GM12874 (cell line): Measurements from ENCODE around the gene RBM26.

Experiments
- TF ChIP-seq, protein P1 (sequence below): IDR thresholded peaks from 2 replicates; pipeline ENCODE4 v1.5.1; 2011; ENCODE audit warnings: low read depth, mild to moderate bottlenecking, control low read depth, low read length, moderate library complexity; ENCODE audit not compliant: insufficient read depth

The RBM26 gene

DNA sequence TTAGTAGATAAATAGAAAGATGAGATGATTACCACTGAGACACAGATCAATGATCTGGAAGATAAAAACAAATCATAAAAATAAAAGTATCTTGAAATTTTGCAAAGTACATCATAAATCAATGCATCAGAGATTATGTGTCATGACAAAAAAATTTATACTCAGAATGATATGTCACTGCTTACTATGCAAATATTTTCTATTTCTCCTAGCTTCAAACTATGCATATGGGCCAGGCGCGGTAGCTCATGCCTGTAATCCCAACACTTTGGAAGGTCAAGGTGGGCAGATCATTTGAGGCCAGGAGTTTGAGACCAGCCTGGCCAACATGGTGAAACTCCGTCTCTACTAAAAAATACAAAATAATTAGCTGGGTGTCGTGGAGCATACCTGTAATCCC lies 17.3 kb upstream of the RBM26 start:
- TF ChIP-seq, protein P1, sequence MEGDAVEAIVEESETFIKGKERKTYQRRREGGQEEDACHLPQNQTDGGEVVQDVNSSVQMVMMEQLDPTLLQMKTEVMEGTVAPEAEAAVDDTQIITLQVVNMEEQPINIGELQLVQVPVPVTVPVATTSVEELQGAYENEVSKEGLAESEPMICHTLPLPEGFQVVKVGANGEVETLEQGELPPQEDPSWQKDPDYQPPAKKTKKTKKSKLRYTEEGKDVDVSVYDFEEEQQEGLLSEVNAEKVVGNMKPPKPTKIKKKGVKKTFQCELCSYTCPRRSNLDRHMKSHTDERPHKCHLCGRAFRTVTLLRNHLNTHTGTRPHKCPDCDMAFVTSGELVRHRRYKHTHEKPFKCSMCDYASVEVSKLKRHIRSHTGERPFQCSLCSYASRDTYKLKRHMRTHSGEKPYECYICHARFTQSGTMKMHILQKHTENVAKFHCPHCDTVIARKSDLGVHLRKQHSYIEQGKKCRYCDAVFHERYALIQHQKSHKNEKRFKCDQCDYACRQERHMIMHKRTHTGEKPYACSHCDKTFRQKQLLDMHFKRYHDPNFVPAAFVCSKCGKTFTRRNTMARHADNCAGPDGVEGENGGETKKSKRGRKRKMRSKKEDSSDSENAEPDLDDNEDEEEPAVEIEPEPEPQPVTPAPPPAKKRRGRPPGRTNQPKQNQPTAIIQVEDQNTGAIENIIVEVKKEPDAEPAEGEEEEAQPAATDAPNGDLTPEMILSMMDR = no peak

DNA sequence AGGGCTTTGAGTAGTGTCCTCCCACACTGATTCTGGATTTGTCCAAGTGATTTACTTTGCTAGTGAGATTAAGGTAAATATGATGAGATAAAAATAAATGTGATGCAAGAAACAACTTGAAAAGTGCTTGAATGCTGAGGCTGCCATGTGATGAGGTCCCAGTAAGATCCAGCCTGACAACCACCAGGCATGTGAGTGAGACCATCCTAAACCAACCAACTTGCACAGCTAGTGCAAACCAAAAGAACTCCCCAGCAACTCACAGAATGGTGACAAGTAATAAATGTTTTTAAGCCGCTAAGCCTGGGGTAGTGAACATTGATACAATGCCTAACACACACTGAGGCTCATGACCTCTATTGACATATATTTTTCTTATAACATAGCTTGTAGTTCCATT lies 13.3 kb upstream of the RBM26 start:
- TF ChIP-seq, protein P1 = no peak

DNA sequence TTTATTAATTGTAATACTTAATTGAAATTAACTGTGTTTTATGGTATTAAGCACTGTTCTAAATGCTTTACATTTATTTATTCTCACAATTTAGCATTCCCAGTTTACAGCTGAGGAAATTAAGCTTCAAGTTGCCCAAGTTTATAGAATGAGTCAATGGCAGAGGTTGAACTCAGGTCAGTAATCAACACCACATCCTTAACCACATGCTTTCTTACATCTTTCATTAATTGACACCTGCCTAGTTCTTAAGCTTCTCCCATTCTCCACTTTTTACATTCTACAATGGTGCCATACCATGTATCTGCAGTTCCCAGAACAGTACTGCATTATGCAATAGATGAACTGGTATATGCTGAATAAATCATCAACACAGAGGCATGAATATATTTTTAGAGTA lies 11.7 kb upstream of the RBM26 start:
- TF ChIP-seq, protein P1 = no peak

DNA sequence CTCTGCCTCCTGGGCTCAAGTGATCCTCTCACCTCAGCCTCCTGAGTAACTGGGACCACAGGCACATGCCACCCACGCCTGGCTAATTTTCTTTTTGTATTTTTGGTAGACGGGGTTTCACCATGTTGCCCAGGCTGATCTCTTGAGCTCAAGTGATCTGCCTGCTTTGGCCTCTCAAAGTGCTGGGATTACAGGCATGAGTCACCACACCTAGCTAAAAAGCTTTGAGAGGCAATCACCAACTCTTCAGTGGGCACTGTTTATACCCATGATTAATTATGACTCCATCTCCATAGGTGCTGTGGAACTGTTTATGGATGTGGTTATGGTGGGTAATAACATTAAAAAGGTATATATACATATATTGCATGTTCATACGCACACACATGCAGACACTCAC lies 7.5 kb upstream of the RBM26 start:
- TF ChIP-seq, protein P1 = no peak

DNA sequence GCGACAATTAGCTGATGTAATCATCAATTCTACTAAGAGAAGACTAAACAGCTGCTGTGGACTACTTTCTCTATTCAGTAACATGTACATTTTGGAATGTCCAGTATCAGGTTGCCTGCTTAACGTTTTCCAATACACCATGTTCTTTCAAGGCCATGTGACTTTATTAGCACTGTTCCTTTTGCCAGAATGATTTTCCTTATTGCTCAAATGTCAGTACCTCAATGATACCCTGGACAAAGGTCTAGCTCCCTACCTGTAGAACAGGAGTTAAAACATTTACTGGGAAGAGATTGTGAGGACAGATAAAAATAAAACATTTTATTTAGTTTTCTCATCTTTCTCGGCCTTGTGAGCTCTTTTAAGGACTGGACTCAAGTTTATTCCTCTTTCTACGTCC lies 3.8 kb upstream of the RBM26 start:
- TF ChIP-seq, protein P1 = no peak

DNA sequence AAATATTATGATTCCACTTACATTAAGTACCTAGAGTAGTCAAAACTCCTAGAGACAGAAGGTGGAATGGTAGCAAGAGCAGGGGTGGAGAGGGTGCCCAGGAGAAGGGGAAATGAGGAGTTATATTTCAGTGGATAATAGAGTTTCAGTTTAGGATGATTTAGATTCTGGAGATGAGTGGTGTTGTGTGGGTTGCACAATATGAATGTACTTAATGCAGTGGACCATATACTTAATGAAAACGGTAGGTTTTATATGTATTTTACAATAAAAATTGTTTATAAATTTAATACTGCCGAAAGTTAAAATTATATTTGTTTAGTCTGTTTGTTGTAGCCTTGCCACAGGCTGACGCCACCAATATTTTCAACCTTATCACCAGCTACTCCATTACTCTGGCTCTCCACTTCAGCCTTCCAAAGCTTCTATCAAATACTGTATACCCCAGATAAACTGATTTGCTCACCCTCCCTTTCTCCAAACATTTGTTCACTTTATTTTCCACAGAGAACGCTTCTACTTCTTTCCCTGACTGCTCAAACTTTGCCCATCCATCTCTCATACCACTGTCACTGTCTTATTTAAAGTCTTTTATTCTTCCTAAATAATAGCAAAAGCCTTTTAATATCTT lies 1.4 kb upstream of the RBM26 start:
- TF ChIP-seq, protein P1 = no peak

DNA sequence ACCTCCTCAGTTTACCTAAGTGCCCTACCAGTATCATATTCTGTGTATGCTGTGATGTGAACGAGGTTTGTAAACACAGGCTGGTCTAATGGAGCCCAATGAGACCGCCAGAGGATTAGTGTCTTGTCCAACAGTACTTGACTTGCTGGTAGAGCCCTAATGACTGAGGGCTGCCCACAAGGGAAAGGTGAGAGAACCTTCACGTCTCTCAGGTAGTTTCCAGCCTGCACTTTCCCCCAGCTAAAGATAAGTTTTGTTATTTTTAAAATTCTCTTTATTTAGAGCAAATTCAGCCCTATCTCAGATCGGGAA lies 498 bp upstream of the RBM26 start:
- TF ChIP-seq, protein P1 = no peak

DNA sequence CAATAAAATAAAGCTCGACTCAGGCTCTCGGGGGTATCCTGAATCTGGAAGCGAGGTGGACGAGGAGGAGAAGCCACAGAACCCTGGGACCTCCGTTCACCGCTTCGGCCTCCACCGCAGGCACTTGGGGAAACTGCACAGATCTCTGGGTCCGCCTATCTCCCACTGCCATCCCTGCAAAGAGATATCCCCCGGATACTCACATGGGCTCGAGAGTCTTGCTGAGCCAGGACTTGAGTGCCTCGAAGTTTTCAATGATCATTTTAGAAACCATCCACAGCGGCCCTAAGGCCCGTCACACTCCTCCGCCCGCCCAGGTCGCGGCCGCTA lies 589 bp downstream of the RBM26 start:
- TF ChIP-seq, protein P1 = no peak
